SIG-M5 treated with dmso at 0.1 percent for 504 hours (cell line): ENCODE measurements around the gene KRIT1.
"Not testable (repeated sequence)": the region's sequence is repeated elsewhere in the genome, so short reads cannot be mapped to it uniquely, and the experiment has no call there.

Experiments used
- DNase-seq: peaks from one replicate; lab custom pipeline; 2025; ENCODE audit not compliant: unreplicated experiment; lab: John Stamatoyannopoulos, UW

KRIT1 gene

GRCh38 chr7:92245487-92246359 lies at the start of gene KRIT1, which contains the start of gene ANKIB1:
Gene KRIT1 (minus strand): TSS chr7:92245914. CDS start chr7:92242135, 3,779 bp downstream.
Gene ANKIB1 (plus strand): TSS chr7:92245974. CDS start chr7:92294979, 49,005 bp downstream.
- DNase-seq: peak; percentile 83

GRCh38 chr7:92295391-92295790 lies 49.7 kb upstream of the KRIT1 start:
- DNase-seq: no peak

- DNase-seq: no peak
Measured at GRCh38 chr7:92293896-92294590, 48.3 kb upstream of the KRIT1 start.

- DNase-seq: no peak
Measured at GRCh38 chr7:92292981-92293380, 47.3 kb upstream of the KRIT1 start.

- no peak for DNase-seq
Measured at GRCh38 chr7:92289321-92289720, 43.6 kb upstream of the KRIT1 start.

- DNase-seq: no peak
Measured at GRCh38 chr7:92282930-92283329, 37.2 kb upstream of the KRIT1 start.

GRCh38 chr7:92282221-92282814 lies 36.6 kb upstream of the KRIT1 start:
- no peak for DNase-seq

GRCh38 chr7:92281031-92281430 lies 35.3 kb upstream of the KRIT1 start:
- DNase-seq: no peak

GRCh38 chr7:92279396-92280031 lies 33.8 kb upstream of the KRIT1 start:
- no peak for DNase-seq

GRCh38 chr7:92276460-92276864 lies 30.7 kb upstream of the KRIT1 start:
- no peak for DNase-seq

- no peak for DNase-seq
Measured at GRCh38 chr7:92275327-92275726, 29.6 kb upstream of the KRIT1 start.

GRCh38 chr7:92268921-92269320 lies 23.2 kb upstream of the KRIT1 start:
- no peak for DNase-seq

GRCh38 chr7:92266415-92267241 lies 20.9 kb upstream of the KRIT1 start:
- DNase-seq: no peak

GRCh38 chr7:92260248-92260781 lies 14.6 kb upstream of the KRIT1 start:
- no peak for DNase-seq

GRCh38 chr7:92259610-92260247 lies 14.0 kb upstream of the KRIT1 start:
- DNase-seq: no peak

- DNase-seq: no peak
Measured at GRCh38 chr7:92259062-92259461, 13.3 kb upstream of the KRIT1 start.

- DNase-seq: no peak
Measured at GRCh38 chr7:92255308-92255707, 9.6 kb upstream of the KRIT1 start.

GRCh38 chr7:92254800-92255199 lies 9.1 kb upstream of the KRIT1 start:
- not testable (repeated sequence) for DNase-seq

GRCh38 chr7:92253251-92253650 lies 7.5 kb upstream of the KRIT1 start:
- DNase-seq: no peak

GRCh38 chr7:92251181-92251580 lies 5.5 kb upstream of the KRIT1 start:
- no peak for DNase-seq
